ENCODE results near the gene SETBP1.

DNA sequence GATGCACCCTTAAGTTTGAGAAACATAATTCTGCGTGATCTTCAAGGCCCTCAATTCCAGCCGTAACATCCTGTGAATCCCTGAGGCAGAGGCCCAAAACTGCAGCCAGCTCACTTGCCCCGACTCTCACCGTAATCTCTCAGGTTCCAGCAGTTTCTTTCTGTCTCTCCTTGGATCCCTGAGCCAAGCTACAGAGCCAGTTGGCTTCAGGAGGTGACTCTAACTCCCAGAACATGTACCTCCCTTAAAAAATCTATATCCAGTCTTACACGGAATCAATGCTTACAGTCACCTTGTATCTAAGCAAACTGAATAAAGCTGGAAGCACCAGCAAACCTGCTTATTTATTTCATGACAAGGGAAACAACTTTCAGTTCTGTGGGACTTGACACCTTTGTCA, 300.4 kb downstream of the SETBP1 start:
- no peak for TF ChIP-seq PCBP1 (IDR thresholded peaks at IDR 0.05; ENCODE audit: low read depth, low read length, poor library complexity, severe bottlenecking)
- no peak for TF ChIP-seq DIDO1 (tag; IDR thresholded peaks at IDR 0.05; ENCODE audit: low read depth)
- no peak for TF ChIP-seq ELF4 (CRISPR knock-in tag; IDR thresholded peaks at IDR 0.05)
- no peak for TF ChIP-seq MXI1 (IDR thresholded peaks at IDR 0.05; ENCODE audit: low read depth, low read length)
- TF ChIP-seq TEAD2 (tag; IDR thresholded peaks at IDR 0.05), result no peak
- TF ChIP-seq SREBF1 (IDR thresholded peaks at IDR 0.05; ENCODE audit: borderline replicate concordance, low read depth, low read length), result no peak
- TF ChIP-seq, protein P1, sequence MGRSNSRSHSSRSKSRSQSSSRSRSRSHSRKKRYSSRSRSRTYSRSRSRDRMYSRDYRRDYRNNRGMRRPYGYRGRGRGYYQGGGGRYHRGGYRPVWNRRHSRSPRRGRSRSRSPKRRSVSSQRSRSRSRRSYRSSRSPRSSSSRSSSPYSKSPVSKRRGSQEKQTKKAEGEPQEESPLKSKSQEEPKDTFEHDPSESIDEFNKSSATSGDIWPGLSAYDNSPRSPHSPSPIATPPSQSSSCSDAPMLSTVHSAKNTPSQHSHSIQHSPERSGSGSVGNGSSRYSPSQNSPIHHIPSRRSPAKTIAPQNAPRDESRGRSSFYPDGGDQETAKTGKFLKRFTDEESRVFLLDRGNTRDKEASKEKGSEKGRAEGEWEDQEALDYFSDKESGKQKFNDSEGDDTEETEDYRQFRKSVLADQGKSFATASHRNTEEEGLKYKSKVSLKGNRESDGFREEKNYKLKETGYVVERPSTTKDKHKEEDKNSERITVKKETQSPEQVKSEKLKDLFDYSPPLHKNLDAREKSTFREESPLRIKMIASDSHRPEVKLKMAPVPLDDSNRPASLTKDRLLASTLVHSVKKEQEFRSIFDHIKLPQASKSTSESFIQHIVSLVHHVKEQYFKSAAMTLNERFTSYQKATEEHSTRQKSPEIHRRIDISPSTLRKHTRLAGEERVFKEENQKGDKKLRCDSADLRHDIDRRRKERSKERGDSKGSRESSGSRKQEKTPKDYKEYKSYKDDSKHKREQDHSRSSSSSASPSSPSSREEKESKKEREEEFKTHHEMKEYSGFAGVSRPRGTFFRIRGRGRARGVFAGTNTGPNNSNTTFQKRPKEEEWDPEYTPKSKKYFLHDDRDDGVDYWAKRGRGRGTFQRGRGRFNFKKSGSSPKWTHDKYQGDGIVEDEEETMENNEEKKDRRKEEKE (IDR thresholded peaks at IDR 0.05; ENCODE audit: borderline replicate concordance in 1 of 2, control insufficient read depth in 1 of 2, low read depth in 2 of 2, low read length in 1 of 2), result no peak
- no peak for TF ChIP-seq ATF1 (CRISPR knock-in tag; IDR thresholded peaks at IDR 0.05)
- no peak for TF ChIP-seq ATF1 (tag; IDR thresholded peaks at IDR 0.05)
- no peak for TF ChIP-seq CREB1 (IDR thresholded peaks at IDR 0.05)
- no peak for TF ChIP-seq CREB1 (CRISPR knock-in tag; IDR thresholded peaks at IDR 0.05)
- TF ChIP-seq CHD2 (IDR thresholded peaks at IDR 0.05; ENCODE audit: low read depth, low read length), result no peak
- TF ChIP-seq POLR2A (conservative IDR thresholded peaks at IDR 0.05), result no peak
- TF ChIP-seq ZFP30 (CRISPR knock-in tag; IDR thresholded peaks at IDR 0.05; ENCODE audit: borderline replicate concordance), result no peak
- TF ChIP-seq NFXL1 (CRISPR knock-in tag; IDR thresholded peaks at IDR 0.05), result no peak
